Measurements from ENCODE around the gene MRPL43.

Gene MRPL43

DNA sequence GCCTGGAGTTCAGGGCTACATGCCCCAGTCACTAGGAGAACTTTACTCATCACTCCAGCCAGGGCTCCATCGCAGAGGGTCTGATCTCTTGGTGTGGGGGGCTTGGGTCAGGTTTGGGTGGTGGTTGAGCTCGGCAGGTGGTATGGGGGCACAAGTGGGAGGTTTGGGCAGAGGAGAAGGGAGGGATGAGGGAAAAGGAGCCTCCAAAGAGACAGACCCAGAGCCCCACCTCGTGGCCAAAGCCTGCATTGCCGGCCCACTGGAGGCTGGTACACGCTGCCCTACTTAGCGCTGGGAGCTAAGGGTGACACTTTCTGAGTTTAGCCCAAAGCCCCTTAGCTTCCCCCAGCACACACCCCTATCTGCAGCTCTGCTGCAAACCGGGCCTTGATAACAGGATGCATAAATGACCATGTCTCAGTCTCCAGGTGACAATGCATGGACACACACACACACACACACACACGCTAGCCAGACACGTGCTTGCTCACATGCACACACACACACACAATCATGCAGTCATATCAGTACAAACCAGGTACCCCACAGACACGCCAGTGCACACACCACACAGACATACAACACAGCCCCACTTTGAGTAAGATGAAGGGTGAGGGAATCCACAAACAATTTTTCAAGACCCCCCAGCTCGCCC, 27.1 kb upstream of the MRPL43 start:
- TF ChIP-seq GATA1 (IDR thresholded peaks at IDR 0.05; ENCODE audit: low read depth, low read length): no peak
- no peak for TF ChIP-seq POLR2A (IDR thresholded peaks at IDR 0.05; ENCODE audit: low read length)
- peak; percentile 53 to 79 for DNase-seq

DNA sequence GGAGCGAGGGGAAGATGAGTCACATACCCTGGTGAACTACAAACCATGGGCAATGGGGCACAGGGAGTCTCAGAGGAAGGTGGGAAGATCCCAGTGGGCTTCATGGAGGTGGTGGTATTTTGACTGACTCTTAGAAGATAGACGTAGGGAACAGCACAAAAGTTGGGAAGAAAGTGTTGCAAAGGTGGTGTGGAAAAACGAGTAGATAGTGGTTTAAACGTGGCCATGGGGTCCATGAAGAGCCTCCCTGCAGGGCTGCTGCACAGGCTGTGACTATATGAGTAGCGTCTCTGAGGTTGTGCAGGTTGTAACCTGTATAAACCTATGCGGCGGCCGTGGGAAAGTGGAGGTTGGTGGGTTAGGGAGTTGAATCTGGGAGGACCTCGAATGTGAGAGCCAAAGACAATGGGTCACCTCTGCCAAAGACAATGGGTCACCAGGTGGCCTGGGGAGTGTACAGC, 26.1 kb upstream of the MRPL43 start:
- no peak for DNase-seq
- TF ChIP-seq GATA1 (IDR thresholded peaks at IDR 0.05; ENCODE audit: low read depth, low read length) (no peak), POLR2A (IDR thresholded peaks at IDR 0.05; ENCODE audit: low read length) (no peak)

DNA sequence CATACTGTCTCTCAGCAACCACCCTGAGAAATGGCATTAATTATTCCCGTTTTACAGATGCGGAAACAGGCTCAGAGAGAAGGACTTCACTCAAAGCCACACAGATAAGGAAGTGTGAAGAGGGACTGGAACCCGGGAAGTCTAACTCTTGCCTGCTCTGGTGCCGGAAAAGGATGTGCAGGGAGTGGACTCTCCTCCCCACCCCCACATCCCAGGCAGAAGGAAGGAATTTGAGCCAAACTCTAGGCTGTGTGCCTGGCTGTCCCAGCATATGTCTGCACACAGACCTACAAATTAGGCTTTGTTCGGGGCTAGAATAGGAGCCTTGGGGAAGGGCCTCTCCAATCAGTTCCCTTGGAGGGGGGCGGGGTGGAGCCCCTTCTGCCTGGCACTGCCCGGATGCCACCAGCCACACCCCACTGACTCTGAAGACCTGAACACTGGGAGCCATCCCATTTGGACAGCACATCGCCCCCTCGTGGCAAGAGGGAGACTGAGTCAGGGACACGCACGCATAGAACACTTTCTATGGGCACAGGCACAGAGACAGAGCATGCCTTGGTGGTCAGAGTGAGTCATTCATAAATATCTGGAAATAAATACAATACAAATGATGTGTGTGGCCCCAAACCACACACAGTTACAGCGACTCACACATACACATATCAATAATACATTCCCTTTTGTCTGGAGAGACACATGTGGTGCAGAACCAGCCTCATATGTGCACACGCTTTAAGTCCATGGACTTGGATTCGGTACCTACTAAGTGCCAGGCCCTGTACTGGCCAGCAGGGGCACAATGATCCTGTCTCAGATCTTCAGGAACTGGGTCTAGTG, 25.4 kb upstream of the MRPL43 start:
- TF ChIP-seq POLR2A (IDR thresholded peaks at IDR 0.05; ENCODE audit: low read length) (no peak), GATA1 (IDR thresholded peaks at IDR 0.05; ENCODE audit: low read depth, low read length) (no peak)
- peak; percentile 83 to 85 for DNase-seq

DNA sequence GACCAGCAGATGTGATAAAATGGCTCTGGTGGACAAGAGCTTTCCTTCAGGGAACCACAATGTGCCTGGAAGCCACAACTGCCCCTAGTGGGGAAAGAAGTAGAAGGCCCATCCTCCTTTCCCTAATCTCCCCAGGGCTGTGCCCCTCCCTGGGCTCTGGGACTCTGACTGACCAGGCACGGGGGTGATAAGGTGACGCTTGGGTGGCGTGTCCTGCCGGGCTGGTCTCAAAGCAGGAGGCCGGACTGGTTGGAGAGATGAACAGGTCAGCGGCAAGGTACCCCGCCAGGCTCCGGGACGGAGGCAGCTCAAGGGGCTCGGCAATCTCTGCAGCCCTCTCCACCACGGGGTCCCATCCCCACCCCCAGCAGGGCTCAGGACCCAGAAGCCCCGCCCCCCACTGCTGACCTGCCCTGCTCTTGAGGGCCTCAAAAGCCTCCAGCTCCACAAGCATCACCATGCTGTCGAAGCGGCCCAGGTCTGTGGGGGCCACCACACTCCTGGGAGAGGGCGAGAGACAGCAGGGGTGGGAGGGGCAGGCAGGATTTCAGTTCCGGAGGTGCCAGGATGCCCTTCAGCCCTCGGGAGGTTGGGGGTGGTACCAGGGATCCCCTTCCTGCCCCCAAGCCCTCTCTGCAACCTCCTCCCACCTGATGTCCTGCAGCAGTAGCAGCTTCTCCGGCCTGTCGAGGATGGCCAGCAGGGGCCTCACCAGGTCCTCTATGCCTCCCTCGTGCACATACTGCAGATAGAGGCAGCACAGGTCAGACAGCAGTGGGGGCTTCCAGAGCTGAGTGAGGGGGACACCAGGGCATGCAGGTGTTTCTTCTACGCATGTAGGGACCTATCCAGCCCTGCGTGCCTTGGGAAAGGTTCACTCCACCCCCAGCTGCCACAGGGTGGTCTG, 24.5 kb upstream of the MRPL43 start:
- TF ChIP-seq GATA1 (IDR thresholded peaks at IDR 0.05; ENCODE audit: low read depth, low read length) (no peak), POLR2A (IDR thresholded peaks at IDR 0.05; ENCODE audit: low read length) (no peak)
- peak; percentile 56 to 62 for DNase-seq

DNA sequence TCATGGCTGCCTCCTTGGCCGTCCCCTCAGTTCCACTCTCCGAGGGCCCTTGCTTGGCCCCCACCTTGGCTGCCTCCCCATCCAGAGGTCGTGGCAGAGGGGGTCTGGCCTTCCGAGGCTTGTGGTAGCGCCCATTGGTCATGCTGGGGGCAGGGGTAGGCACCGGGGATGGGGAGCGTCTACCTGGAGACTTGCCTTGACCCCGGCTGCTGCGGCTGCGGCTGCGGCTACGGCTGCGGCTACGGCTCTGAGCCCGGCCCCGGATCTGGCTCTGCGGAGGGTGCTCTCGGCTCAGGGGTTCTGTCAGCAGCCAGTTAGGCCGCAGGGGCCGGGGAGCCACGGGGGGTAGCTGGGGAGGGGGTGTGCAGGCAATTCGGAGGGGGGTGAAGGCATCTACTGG, 23.0 kb upstream of the MRPL43 start:
- TF ChIP-seq POLR2A (IDR thresholded peaks at IDR 0.05; ENCODE audit: low read length) (no peak), GATA1 (IDR thresholded peaks at IDR 0.05; ENCODE audit: low read depth, low read length) (no peak)
- no peak for DNase-seq

DNA sequence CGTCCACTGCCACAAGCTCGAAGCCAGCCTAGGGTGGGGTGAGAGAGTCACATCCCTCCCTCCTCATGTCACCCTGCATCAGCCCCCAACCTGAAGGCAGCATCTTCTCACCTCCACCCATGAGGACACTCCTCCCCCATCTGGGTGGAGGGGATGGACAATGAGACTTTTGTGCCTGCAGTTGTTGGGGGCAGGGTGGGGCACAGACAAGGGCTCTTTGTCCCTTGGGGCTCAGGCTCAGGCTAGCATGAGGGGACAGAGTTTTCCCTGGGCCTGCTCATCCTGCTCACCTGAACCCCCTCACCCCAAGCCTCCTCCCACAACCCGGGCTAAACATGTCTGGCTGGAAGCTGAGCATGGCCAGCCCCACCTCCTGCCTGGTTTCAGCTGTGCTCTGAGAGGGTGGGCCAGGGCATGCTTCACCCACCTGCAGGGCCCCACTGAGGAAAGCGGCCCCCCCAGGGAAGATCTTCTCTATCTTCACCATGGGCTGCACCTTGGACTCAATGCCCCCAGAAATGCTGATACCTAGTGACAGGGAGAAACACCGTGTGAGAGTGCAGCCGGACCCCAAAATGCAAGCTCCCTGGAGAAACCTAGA, 21.6 kb upstream of the MRPL43 start:
- no peak for TF ChIP-seq GATA1 (IDR thresholded peaks at IDR 0.05; ENCODE audit: low read depth, low read length)
- TF ChIP-seq POLR2A (IDR thresholded peaks at IDR 0.05; ENCODE audit: low read length): no peak
- DNase-seq: no peak

DNA sequence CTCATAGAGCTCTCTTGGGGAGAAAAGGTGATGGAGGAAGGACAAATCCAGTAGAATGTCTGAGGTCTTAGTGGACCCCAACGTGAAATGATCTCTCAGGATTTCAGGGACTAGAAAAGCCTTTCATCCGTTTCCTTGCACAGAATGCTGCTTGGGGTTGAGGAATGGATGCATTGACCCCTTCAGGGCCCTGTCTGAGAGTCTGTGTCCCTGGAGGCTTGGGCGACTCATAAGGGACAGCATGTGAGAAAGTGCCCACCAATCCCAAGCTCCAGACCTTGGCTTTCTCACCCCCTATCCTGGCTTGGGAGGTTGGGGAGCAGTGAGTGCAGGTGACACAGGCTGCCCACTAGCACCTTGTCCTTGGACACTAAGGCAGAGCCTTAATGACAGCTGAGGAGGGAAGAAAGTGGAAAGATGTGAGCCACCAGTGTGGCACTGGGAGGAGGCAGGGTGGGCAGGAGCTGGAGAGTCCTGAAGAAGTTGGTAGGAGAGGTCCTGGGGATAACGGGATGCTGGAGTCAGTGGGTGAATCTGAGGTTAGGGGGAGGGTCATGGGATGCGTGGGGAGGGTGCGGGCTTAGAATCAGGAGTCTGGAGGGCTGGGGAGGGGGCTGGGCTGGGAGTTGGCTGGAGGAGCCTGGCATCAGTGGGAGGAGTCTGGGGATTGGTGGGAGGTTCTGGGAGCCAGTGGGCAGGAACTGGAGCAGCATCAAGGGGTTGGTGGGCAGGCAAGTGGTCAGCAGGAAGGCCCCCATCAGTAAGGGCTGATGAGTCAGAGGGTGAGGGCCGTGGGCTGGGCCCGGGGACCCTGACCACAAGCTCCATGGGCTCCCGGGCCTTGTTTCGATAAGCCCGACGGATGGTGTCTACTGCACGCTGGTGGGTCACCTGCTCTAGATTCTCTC, 20.9 kb upstream of the MRPL43 start:
- TF ChIP-seq GATA1 (IDR thresholded peaks at IDR 0.05; ENCODE audit: low read depth, low read length) (no peak), POLR2A (IDR thresholded peaks at IDR 0.05; ENCODE audit: low read length) (no peak)

DNA sequence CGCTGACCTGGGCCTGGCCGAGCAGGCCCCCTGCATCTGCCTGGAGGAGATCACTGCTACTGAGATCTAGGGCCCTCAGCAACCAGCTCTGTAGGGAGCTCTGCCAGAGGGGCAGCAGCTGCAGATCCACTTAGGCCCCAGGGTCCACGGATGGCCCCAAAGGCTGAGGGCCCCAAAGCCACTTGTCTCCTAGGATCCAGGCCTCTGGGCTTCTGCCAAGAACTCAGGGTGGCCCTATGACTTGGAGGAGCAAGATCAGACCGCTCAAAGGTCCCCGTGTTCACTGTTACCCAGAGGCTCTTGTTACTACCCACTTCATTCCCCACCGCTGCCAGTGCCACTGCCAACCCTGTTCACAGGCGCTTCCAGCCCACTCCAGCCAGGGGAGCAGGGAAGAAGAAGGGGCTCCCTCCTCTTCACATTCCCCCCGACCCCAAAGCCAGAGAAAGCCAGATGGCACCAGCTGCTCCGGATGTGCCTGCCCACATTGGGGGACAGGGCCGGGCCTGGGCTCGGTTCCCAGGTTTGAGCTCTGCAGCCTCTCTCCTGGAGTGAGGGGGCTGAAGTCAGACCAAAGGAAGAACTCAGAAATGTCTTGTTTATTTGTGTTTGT, 19.9 kb upstream of the MRPL43 start:
- TF ChIP-seq POLR2A (IDR thresholded peaks at IDR 0.05; ENCODE audit: low read length) (no peak), GATA1 (IDR thresholded peaks at IDR 0.05; ENCODE audit: low read depth, low read length) (no peak)
- DNase-seq: no peak

More for the DNA sequence above, 20.9 kb upstream of the MRPL43 start:
- no peak for DNase-seq

DNA sequence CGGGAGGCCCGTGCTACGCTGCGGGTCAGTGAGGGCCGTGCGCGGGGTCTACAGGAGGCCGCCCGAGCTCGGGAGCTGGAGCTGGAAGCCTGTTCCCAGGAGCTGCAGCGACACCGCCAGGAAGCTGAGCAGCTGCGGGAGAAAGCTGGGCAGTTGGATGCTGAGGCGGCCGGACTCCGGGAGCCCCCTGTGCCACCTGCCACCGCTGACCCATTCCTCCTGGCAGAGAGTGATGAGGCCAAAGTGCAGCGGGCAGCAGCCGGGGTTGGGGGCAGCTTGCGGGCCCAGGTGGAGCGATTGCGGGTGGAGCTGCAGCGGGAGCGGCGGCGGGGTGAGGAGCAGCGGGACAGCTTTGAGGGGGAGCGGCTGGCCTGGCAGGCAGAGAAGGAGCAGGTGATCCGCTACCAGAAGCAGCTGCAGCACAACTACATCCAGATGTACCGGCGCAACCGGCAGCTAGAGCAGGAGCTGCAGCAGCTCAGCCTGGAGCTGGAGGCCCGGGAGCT, 19.3 kb upstream of the MRPL43 start:
- TF ChIP-seq POLR2A (IDR thresholded peaks at IDR 0.05; ENCODE audit: low read length) (no peak), GATA1 (IDR thresholded peaks at IDR 0.05; ENCODE audit: low read depth, low read length) (no peak)
- no peak for DNase-seq

DNA sequence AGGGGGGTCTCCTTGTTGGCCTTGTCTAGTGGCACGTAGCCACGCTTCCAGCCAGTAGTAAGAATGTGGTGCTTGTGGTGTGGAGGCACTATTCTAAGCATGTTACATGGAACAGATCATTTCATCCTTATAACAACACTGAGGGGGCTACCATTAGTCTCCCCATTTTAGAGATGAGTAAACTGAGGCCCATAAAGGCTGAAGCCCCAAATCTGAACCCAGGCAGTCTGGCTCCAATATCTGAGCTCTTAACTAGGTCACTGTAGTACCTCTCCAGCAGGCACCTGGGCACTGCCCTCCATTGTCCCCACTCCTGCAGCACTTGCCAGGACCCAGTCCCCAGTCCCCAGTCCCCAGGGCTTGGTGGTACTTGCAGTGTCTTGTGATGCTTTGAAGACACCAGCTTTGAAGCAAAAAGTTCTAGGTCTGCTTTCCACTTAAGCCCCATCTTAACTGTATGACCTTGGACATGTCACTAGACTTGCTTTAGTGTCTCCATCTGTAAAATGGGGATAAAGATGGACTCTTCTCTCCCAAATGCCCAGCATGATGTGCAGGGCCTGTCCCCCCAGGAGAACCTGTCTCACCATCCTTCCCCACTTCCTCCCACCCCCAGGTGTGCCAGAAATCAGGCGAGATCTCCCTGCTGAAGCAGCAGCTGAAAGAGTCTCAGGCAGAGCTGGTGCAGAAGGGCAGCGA, 18.7 kb upstream of the MRPL43 start:
- no peak for DNase-seq
- TF ChIP-seq GATA1 (IDR thresholded peaks at IDR 0.05; ENCODE audit: low read depth, low read length): no peak

DNA sequence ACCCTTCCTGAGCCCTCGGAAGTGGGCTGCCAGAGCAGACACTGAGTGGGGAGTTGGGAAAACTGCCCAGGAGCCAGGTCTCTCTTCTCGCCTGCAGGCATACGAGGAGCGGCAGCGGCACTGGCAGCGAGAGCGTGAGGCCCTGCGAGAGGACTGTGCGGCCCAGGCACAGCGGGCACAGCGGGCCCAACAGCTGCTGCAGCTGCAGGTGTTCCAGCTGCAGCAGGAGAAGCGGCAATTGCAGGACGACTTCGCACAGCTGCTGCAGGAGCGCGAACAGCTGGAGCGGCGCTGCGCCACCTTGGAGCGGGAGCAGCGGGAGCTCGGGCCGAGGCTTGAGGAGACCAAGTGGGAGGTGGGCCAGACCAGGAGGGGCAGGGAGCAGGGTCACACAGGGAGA, 18.1 kb upstream of the MRPL43 start:
- no peak for TF ChIP-seq POLR2A (IDR thresholded peaks at IDR 0.05; ENCODE audit: low read length)
- TF ChIP-seq GATA1 (IDR thresholded peaks at IDR 0.05; ENCODE audit: low read depth, low read length): no peak
- DNase-seq: no peak
